Prostate gland (tissue), 2 donors: Measurements from ENCODE around the gene RBP5. TPM values are rescaled to one million over a fixed set of nuclear protein-coding genes. Genes with fewer than 3 reads are reported as not detected.

Experiments
- DNase-seq: peaks from one replicate; pipeline ENCODE4 v3.0.0-alpha.2; 2019; ENCODE audit warnings: low spot score
- H3K27ac ChIP-seq, 2 donors: fragments of 200-600 bp; sonication (generic); 2 replicates each; pipeline ENCODE4 v1.5.1; 2017 to 2019
- H3K27me3 ChIP-seq: fragments of 200-600 bp; sonication (generic); replicated peaks from 2 replicates; pipeline ENCODE4 v1.5.1; 2019; ENCODE audit not compliant: insufficient read depth
- H3K36me3 ChIP-seq, 2 donors: fragments of 200-600 bp; sonication (generic); 1 replicate in 1 of 2; 2 replicates in 1 of 2; pipeline versions ENCODE4 v1.5.1 to v1.8.1; 2017 to 2019
- H3K4me1 ChIP-seq: fragments of 200-600 bp; sonication (generic); replicated peaks from 2 replicates; pipeline ENCODE4 v1.5.1; 2019
- H3K4me3 ChIP-seq, 2 donors: fragments of 200-600 bp; sonication (generic); 2 replicates each; pipeline ENCODE4 v1.5.1; 2017 to 2019
- H3K9me3 ChIP-seq: fragments of 200-600 bp; sonication (generic); 2 replicates; pipeline ENCODE4 v1.5.1; 2017
- CTCF ChIP-seq, 4 experiments: fragments of 200-600 bp in 2 of 4; fragments of 450-650 bp in 2 of 4; sonication (generic) in 2 of 4; IDR thresholded peaks; 1 replicate in 3 of 4; 2 replicates in 1 of 4; pipeline ENCODE4 v1.5.1; 2016 to 2019; ENCODE audit warnings: antibody characterized with exemption in 4 of 4, mild to moderate bottlenecking in 2 of 4, moderate library complexity in 2 of 4
- POLR2A ChIP-seq: fragments of 450-650 bp; IDR thresholded peaks from one replicate; pipeline ENCODE4 v1.6.1; 2016; ENCODE audit warnings: antibody characterized with exemption, mild to moderate bottlenecking
- POLR2AphosphoS5 ChIP-seq: sonication (generic); formaldehyde crosslinking; IDR thresholded peaks from one replicate; pipeline ENCODE4 v1.6.1; 2017; ENCODE audit warnings: antibody characterized with exemption
- WGBS: methylation state at CpG from one replicate; pipeline ENCODE4 v1.1.5; 2018; 5-methylcytosine and 5-hydroxymethylcytosine counted together
- intact Hi-C: fragments of 100-400 bp; cut with DNase I; formaldehyde crosslinking; loops from one replicate; pipeline ENCODE4 v1.14.2; 2022
- total RNA-seq, 2 donors: library from RNA; depleted of rRNA; stranded (reverse); fragments of >200 nt; gene quantifications; one replicate each; pipeline ENCODE4 v1.1.0, GENCODE V29; 2016

Gene RBP5
- total RNA-seq, 2 donors from 2014 or later = 2.4 to 3.5 TPM

GRCh38 chr12:7127916-7128626 is 618 bp downstream of the RBP5 start:
- Histone ChIP-seq H3K27ac (no peak overlapping the region), H3K36me3 (no peaks in the 10 kb centered on the region), H3K9me3 (no peaks in the 10 kb centered on the region), H3K27me3 (no peaks in the 10 kb centered on the region), H3K4me1 (peaks cover 3% of the 10 kb centered on the region), H3K4me3 (no peak overlapping the region)
- intact Hi-C loops = no loop called here
- TF ChIP-seq POLR2AphosphoS5 = no peak
- 90% methylated on average over 17 of the region's 17 CpGs for WGBS
- DNase-seq = no peak

GRCh38 chr12:7125632-7126227 is 3.0 kb downstream of the RBP5 start:
- no peak for TF ChIP-seq POLR2AphosphoS5
- no peak for TF ChIP-seq POLR2A
- no peak for TF ChIP-seq CTCF (IDR thresholded peaks at IDR 0.05)
- no peak overlapping the region for H3K27ac ChIP-seq
- no peak for DNase-seq
- peaks cover 3% of the 10 kb centered on the region for H3K4me1 ChIP-seq
- intact Hi-C loops = no loop called here
- no peaks in the 10 kb centered on the region for H3K9me3 ChIP-seq
- no peaks in the 10 kb centered on the region for H3K27me3 ChIP-seq
- H3K36me3 ChIP-seq = no peaks in the 10 kb centered on the region
- no peak overlapping the region for H3K4me3 ChIP-seq
- 95% methylated on average over 4 of the region's 4 CpGs for WGBS

- TF ChIP-seq CTCF (IDR thresholded peaks at IDR 0.05) = no peak
- TF ChIP-seq POLR2A = no peak
- no peak for TF ChIP-seq POLR2AphosphoS5
- Histone ChIP-seq H3K27ac (no peak overlapping the region), H3K9me3 (no peaks in the 10 kb centered on the region), H3K27me3 (no peaks in the 10 kb centered on the region), H3K4me1 (no peaks in the 10 kb centered on the region), H3K4me3 (no peak overlapping the region), H3K36me3 (no peaks in the 10 kb centered on the region)
- DNase-seq = no peak
- intact Hi-C loops = no loop called here
- WGBS = 67% methylated on average over 11 of the region's 11 CpGs
Measured at GRCh38 chr12:7123806-7124522, 4.7 kb downstream of the RBP5 start.

- no peaks in the 10 kb centered on the region for H3K4me1 ChIP-seq
- no peak for DNase-seq
- TF ChIP-seq CTCF (IDR thresholded peaks at IDR 0.05) (no peak), POLR2A (no peak), POLR2AphosphoS5 (no peak)
- no peaks in the 10 kb centered on the region for H3K9me3 ChIP-seq
- WGBS = 74% methylated on average over 7 of the region's 7 CpGs
- intact Hi-C loops = no loop called here
- H3K27me3 ChIP-seq = no peaks in the 10 kb centered on the region
- no peak overlapping the region for H3K4me3 ChIP-seq
- H3K27ac ChIP-seq = no peak overlapping the region
- H3K36me3 ChIP-seq = no peaks in the 10 kb centered on the region
Measured at GRCh38 chr12:7122811-7123769, 5.6 kb downstream of the RBP5 start.

GRCh38 chr12:7121324-7121723 is 7.4 kb downstream of the RBP5 start:
- Histone ChIP-seq H3K27me3 (no peaks in the 10 kb centered on the region), H3K4me3 (no peak overlapping the region), H3K36me3 (no peaks in the 10 kb centered on the region), H3K9me3 (no peaks in the 10 kb centered on the region), H3K27ac (no peak overlapping the region), H3K4me1 (no peaks in the 10 kb centered on the region)
- no peak for DNase-seq
- intact Hi-C loops = no loop called here
- WGBS = 63% methylated on average over 5 of the region's 5 CpGs
- TF ChIP-seq POLR2A (no peak), POLR2AphosphoS5 (no peak), CTCF (IDR thresholded peaks at IDR 0.05) (no peak)
